ENCODE results near the gene PTPRN2.

GRCh38 chr7:158468181-158468580, 119.4 kb downstream of the PTPRN2 start:
- TF ChIP-seq CTCF (conservative IDR thresholded peaks at IDR 0.05) (no peak), EZH2 (IDR thresholded peaks at IDR 0.05; ENCODE audit: low read depth) (no peak)

Measured in PC-9 (cell line).